PC-3 (cell line): ENCODE data around the gene ZRANB1. TPM values are rescaled to one million over a fixed set of nuclear protein-coding genes. Genes with fewer than 3 reads are reported as not detected.

Experiments
- ATAC-seq: fragments of 200-7000 bp; cut with Tn5 transposase; 2 replicates; pipeline ENCODE4 v1.9.1; 2020; ENCODE audit warnings: mild to moderate bottlenecking, moderate library complexity
- BruUV-seq: library from RNA; stranded (reverse); fragments of 400-500 nt; replicated peaks from 2 replicates; lab custom pipeline; 2021; lab: Mats Ljungman, UMichigan
- CTCF ChIA-PET: fragments of 300-600 bp; sonication (Branson Sonifier 250); formaldehyde crosslinking; loops from one replicate; lab custom pipeline; 2022; ENCODE audit warnings: antibody characterized with exemption; lab: Charles Lee
- POLR2A ChIA-PET: fragments of 300-600 bp; sonication (Branson Sonifier 250); formaldehyde crosslinking; loops from one replicate; lab custom pipeline; 2022; ENCODE audit warnings: antibody characterized with exemption; ENCODE audit not compliant: unreplicated experiment; lab: Charles Lee
- DNase-seq: peaks from one replicate; pipeline ENCODE4 v3.0.0-alpha.2; 2015
- H2AFZ ChIP-seq: fragments of 300-600 bp; sonication (generic); 2 replicates; pipeline ENCODE4 v1.6.0; 2016; ENCODE audit warnings: antibody characterized with exemption, low read length
- H3F3A ChIP-seq: fragments of 300-600 bp; sonication (generic); one replicate; pipeline ENCODE4 v1.6.0; 2017; ENCODE audit warnings: antibody characterized with exemption, low read length, control low read depth, mild to moderate bottlenecking; ENCODE audit not compliant: unreplicated experiment
- H3K27ac ChIP-seq: fragments of 300-600 bp; sonication (generic); 2 replicates; pipeline ENCODE4 v1.5.1; 2016; ENCODE audit warnings: mild to moderate bottlenecking, low read length
- H3K27me3 ChIP-seq: fragments of 300-600 bp; sonication (generic); 2 replicates; pipeline ENCODE4 v1.6.1; 2016; ENCODE audit warnings: low read length, mixed read lengths
- H3K36me3 ChIP-seq: fragments of 300-600 bp; sonication (generic); 2 replicates; pipeline ENCODE4 v1.6.1; 2016; ENCODE audit warnings: low read depth, mixed run types, low read length, mixed read lengths
- H3K4me1 ChIP-seq: fragments of 300-600 bp; sonication (generic); 2 replicates; pipeline ENCODE4 v1.5.1; 2016; ENCODE audit warnings: low read length; ENCODE audit not compliant: insufficient read depth
- H3K4me2 ChIP-seq: fragments of 300-600 bp; sonication (generic); 2 replicates; pipeline ENCODE4 v1.6.0; 2016; ENCODE audit warnings: low read length
- H3K4me3 ChIP-seq: fragments of 300-600 bp; sonication (generic); 2 replicates; pipeline ENCODE4 v1.5.1; 2016; ENCODE audit warnings: mild to moderate bottlenecking, low read length, mixed read lengths
- H3K79me2 ChIP-seq: fragments of 300-600 bp; sonication (generic); 2 replicates; pipeline ENCODE4 v1.6.1; 2017; ENCODE audit warnings: low read length, mixed read lengths
- H3K9ac ChIP-seq: fragments of 300-600 bp; sonication (generic); 2 replicates; pipeline ENCODE4 v1.6.0; 2016; ENCODE audit warnings: mild to moderate bottlenecking, low read length
- H3K9me2 ChIP-seq: fragments of 300-600 bp; sonication (generic); replicated peaks from 2 replicates; pipeline ENCODE4 v1.6.1; 2016; ENCODE audit warnings: mixed run types, low read length, mixed read lengths
- H3K9me3 ChIP-seq: fragments of 300-600 bp; sonication (generic); 2 replicates; pipeline ENCODE4 v1.6.1; 2016; ENCODE audit warnings: low read length, mixed read lengths
- H4K20me1 ChIP-seq: fragments of 300-600 bp; sonication (generic); 2 replicates; pipeline ENCODE4 v1.6.1; 2016; ENCODE audit warnings: low read length, mixed read lengths
- CTCF ChIP-seq: fragments of 300-600 bp; sonication (generic); conservative IDR thresholded peaks from 2 replicates; pipeline ENCODE4 v1.5.1; 2017; ENCODE audit warnings: antibody characterized with exemption, low read depth, mild to moderate bottlenecking, low read length
- EZH2 ChIP-seq: fragments of 300-600 bp; sonication (generic); IDR thresholded peaks from one replicate; pipeline ENCODE4 v1.6.1; 2017; ENCODE audit warnings: antibody characterized with exemption, mild to moderate bottlenecking, low read length; ENCODE audit not compliant: unreplicated experiment
- EZH2phosphoT487 ChIP-seq: fragments of 300-600 bp; sonication (generic); IDR thresholded peaks from 2 replicates; pipeline ENCODE4 v1.6.1; 2018; ENCODE audit warnings: mild to moderate bottlenecking, antibody characterized with exemption, low read length, borderline replicate concordance
- intact Hi-C: fragments of 100-400 bp; cut with micrococcal nuclease; formaldehyde crosslinking; loops from 2 replicates; pipeline ENCODE4 v1.9.0; 2023
- total RNA-seq: library from RNA; depleted of rRNA; stranded (reverse); fragments of >200 nt; gene quantifications from 2 replicates; pipeline ENCODE4 v1.2.3, GENCODE V29; 2014

Gene ZRANB1
- total RNA-seq, 1 experiment from 2014 or later: 12.8 TPM

GRCh38 chr10:124911124-124912067, 30.5 kb upstream of the ZRANB1 start:
- no peak for DNase-seq
- intact Hi-C loops: no loop called here
- ATAC-seq: no peak
- Histone ChIP-seq H3F3A (no peaks in the 10 kb centered on the region), H3K36me3 (no peaks in the 10 kb centered on the region), H3K27me3 (no peaks in the 10 kb centered on the region), H3K9ac (no peak overlapping the region), H3K4me3 (no peak overlapping the region), H3K79me2 (no peaks in the 10 kb centered on the region), H3K9me2 (no peaks in the 10 kb centered on the region), H3K4me2 (no peak overlapping the region), H2AFZ (no peak overlapping the region), H3K4me1 (peaks cover 5% of the 10 kb centered on the region; the same call in 1 of the 2 replicates), H3K27ac (no peak overlapping the region), H3K9me3 (no peaks in the 10 kb centered on the region), H4K20me1 (no peaks in the 10 kb centered on the region)
- ChIA-PET POLR2A (no interaction called here), CTCF (no interaction called here)
- TF ChIP-seq EZH2 (no peak), CTCF (no peak), EZH2phosphoT487 (no peak)
- BruUV-seq: no TSS peak

DNA sequence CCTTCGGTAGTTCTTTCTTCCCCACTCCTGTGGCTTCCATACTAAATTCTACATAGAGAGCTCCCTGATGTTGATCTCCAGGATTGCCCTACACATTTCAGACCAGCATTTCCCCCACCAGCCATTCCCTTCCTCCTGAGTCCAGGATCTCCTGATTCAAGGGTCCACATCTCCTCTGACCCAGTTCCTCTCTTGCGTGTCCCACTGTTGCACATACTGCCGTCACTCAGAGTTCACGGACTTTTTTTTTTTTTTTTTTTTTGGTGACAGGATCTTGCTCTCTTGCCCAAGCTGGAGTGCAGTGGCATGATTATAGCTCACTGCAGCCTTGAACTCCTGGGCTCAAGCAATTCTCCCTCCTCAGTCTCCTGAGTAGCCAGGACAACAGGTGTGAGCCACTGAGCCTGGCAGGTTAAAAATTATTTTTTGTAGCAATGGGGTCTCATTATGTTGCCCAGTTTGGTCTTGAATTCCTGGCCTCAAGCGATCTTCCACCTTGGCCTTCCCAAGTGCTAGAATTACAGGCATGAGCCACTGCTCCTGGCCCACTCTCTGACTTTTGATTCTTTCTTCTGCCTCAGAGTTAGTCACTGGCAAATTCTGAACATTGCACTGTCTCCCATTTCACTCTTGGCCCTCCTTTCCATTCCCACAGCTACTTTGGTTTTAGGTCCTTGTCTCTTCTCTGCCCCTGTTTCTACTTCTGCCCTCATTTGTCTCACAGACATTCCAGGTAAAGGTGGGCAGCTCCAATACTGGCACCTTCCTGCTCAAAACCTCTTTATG, 29.6 kb upstream of the ZRANB1 start:
- intact Hi-C loops: no loop called here
- Histone ChIP-seq H3K79me2 (peaks cover under 1% of the 10 kb centered on the region), H3K9me3 (no peaks in the 10 kb centered on the region), H3K27me3 (no peaks in the 10 kb centered on the region), H3K4me3 (no peak overlapping the region), H3F3A (no peaks in the 10 kb centered on the region), H3K9ac (no peak overlapping the region), H3K27ac (no peak overlapping the region), H3K36me3 (no peaks in the 10 kb centered on the region), H4K20me1 (no peaks in the 10 kb centered on the region), H3K4me2 (no peak overlapping the region), H2AFZ (no peak overlapping the region), H3K9me2 (no peaks in the 10 kb centered on the region), H3K4me1 (peaks cover 5% of the 10 kb centered on the region; the same call in 1 of the 2 replicates)
- ChIA-PET POLR2A (no interaction called here), CTCF (no interaction called here)
- no TSS peak for BruUV-seq
- no peak for TF ChIP-seq CTCF
- TF ChIP-seq EZH2phosphoT487: no peak
- TF ChIP-seq EZH2: no peak
- ATAC-seq (no peak), DNase-seq (no peak)
